ENCODE results near the gene ZNF132.

ZNF132 gene

DNA sequence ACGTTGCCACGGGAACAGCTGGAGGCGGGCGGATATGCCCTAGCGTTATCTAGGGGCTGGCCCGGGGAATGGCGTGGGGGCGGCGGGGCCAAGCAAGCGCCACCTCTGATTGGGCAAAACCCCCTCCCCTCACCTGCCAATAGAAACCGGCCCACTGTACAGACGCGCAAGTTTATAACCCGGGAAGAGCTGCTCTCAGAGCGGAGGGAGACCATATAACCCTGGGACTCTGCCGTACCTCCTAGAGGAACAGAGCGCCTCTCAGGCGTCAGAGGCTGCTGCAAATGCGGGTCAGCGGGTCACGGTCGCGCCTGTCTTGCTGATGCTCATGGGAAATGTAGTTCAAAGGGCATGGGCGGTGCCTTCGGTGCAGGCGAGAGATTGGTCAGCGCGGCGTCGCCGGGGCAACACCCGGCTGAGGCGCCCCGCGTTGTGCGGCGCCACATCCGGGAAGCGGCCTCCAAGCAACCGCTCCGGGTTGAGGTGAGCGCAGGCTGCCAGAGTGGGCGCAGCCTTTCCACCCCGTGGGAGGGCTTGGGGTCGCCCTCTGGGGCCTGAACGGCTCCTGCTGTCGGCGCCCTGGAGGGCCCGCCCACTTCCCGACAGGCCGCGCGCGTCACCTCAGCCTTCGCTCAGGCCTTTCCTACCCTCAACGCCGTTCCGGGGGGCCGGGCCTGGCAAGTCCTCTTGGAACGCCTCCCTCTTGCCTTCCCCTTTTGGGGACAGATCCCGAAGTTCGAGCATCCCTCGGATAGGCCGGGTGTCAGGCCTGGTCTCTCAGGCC is 36.0 kb upstream of the ZNF132 start, which contains the start of gene ZNF446 (continued):
- TF ChIP-seq ZNF555 (tag by site-specific recombination; conservative IDR thresholded peaks at IDR 0.05) (no peak), ZNF830 (tag by site-specific recombination; IDR thresholded peaks at IDR 0.05; ENCODE audit: low read depth) (no peak), ZBTB8A (tag by site-specific recombination; IDR thresholded peaks at IDR 0.05) (peak; percentile 97), ZNF521 (tag by site-specific recombination; IDR thresholded peaks at IDR 0.05) (no peak), ZNF670 (tag by site-specific recombination; IDR thresholded peaks at IDR 0.05; ENCODE audit: low read depth) (no peak), KLF16 (tag by site-specific recombination; IDR thresholded peaks at IDR 0.05) (peak; percentile 84), ZNF311 (tag by site-specific recombination; IDR thresholded peaks at IDR 0.05; ENCODE audit: borderline replicate concordance) (no peak), ZNF585B (tag by site-specific recombination; IDR thresholded peaks at IDR 0.05) (no peak), ZXDB (tag by site-specific recombination; IDR thresholded peaks at IDR 0.05) (peak; percentile 82), ZNF777 (tag by site-specific recombination; IDR thresholded peaks at IDR 0.05; ENCODE audit: borderline replicate concordance) (no peak), ZNF394 (tag by site-specific recombination; IDR thresholded peaks at IDR 0.05; ENCODE audit: borderline replicate concordance) (no peak; the same call in 1 of the 2 replicates), KLF9 (tag by site-specific recombination; IDR thresholded peaks at IDR 0.05; ENCODE audit: low read depth) (peak; percentile 89), ZNF792 (tag by site-specific recombination; IDR thresholded peaks at IDR 0.05) (no peak), ZNF404 (tag by site-specific recombination; IDR thresholded peaks at IDR 0.05) (no peak), OVOL3 (tag by site-specific recombination; IDR thresholded peaks at IDR 0.05) (0 out of 2 replicates have a peak, but pooled peaks have one; percentile 16), SCRT1 (tag by site-specific recombination; IDR thresholded peaks at IDR 0.05; ENCODE audit: borderline replicate concordance) (no peak)
- TF ChIP-seq, protein P1, sequence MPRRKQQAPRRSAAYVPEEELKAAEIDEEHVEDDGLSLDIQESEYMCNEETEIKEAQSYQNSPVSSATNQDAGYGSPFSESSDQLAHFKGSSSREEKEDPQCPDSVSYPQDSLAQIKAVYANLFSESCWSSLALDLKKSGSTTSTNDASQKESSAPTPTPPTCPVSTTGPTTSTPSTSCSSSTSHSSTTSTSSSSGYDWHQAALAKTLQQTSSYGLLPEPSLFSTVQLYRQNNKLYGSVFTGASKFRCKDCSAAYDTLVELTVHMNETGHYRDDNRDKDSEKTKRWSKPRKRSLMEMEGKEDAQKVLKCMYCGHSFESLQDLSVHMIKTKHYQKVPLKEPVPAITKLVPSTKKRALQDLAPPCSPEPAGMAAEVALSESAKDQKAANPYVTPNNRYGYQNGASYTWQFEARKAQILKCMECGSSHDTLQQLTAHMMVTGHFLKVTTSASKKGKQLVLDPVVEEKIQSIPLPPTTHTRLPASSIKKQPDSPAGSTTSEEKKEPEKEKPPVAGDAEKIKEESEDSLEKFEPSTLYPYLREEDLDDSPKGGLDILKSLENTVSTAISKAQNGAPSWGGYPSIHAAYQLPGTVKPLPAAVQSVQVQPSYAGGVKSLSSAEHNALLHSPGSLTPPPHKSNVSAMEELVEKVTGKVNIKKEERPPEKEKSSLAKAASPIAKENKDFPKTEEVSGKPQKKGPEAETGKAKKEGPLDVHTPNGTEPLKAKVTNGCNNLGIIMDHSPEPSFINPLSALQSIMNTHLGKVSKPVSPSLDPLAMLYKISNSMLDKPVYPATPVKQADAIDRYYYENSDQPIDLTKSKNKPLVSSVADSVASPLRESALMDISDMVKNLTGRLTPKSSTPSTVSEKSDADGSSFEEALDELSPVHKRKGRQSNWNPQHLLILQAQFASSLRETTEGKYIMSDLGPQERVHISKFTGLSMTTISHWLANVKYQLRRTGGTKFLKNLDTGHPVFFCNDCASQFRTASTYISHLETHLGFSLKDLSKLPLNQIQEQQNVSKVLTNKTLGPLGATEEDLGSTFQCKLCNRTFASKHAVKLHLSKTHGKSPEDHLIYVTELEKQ (tag by site-specific recombination; IDR thresholded peaks at IDR 0.05; ENCODE audit: borderline replicate concordance), result no peak
- TF ChIP-seq, protein P2, sequence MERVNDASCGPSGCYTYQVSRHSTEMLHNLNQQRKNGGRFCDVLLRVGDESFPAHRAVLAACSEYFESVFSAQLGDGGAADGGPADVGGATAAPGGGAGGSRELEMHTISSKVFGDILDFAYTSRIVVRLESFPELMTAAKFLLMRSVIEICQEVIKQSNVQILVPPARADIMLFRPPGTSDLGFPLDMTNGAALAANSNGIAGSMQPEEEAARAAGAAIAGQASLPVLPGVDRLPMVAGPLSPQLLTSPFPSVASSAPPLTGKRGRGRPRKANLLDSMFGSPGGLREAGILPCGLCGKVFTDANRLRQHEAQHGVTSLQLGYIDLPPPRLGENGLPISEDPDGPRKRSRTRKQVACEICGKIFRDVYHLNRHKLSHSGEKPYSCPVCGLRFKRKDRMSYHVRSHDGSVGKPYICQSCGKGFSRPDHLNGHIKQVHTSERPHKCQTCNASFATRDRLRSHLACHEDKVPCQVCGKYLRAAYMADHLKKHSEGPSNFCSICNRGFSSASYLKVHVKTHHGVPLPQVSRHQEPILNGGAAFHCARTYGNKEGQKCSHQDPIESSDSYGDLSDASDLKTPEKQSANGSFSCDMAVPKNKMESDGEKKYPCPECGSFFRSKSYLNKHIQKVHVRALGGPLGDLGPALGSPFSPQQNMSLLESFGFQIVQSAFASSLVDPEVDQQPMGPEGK (tag by site-specific recombination; IDR thresholded peaks at IDR 0.05), result peak; percentile 76
- TF ChIP-seq, protein P3, sequence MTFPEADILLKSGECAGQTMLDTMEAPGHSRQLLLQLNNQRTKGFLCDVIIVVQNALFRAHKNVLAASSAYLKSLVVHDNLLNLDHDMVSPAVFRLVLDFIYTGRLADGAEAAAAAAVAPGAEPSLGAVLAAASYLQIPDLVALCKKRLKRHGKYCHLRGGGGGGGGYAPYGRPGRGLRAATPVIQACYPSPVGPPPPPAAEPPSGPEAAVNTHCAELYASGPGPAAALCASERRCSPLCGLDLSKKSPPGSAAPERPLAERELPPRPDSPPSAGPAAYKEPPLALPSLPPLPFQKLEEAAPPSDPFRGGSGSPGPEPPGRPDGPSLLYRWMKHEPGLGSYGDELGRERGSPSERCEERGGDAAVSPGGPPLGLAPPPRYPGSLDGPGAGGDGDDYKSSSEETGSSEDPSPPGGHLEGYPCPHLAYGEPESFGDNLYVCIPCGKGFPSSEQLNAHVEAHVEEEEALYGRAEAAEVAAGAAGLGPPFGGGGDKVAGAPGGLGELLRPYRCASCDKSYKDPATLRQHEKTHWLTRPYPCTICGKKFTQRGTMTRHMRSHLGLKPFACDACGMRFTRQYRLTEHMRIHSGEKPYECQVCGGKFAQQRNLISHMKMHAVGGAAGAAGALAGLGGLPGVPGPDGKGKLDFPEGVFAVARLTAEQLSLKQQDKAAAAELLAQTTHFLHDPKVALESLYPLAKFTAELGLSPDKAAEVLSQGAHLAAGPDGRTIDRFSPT (tag by site-specific recombination; IDR thresholded peaks at IDR 0.05), result peak; percentile 25; the same call in 1 of the 2 replicates
- TF ChIP-seq, protein P4, sequence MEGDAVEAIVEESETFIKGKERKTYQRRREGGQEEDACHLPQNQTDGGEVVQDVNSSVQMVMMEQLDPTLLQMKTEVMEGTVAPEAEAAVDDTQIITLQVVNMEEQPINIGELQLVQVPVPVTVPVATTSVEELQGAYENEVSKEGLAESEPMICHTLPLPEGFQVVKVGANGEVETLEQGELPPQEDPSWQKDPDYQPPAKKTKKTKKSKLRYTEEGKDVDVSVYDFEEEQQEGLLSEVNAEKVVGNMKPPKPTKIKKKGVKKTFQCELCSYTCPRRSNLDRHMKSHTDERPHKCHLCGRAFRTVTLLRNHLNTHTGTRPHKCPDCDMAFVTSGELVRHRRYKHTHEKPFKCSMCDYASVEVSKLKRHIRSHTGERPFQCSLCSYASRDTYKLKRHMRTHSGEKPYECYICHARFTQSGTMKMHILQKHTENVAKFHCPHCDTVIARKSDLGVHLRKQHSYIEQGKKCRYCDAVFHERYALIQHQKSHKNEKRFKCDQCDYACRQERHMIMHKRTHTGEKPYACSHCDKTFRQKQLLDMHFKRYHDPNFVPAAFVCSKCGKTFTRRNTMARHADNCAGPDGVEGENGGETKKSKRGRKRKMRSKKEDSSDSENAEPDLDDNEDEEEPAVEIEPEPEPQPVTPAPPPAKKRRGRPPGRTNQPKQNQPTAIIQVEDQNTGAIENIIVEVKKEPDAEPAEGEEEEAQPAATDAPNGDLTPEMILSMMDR (tag by site-specific recombination; IDR thresholded peaks at IDR 0.05), result peak; percentile 80
- TF ChIP-seq, protein P5, sequence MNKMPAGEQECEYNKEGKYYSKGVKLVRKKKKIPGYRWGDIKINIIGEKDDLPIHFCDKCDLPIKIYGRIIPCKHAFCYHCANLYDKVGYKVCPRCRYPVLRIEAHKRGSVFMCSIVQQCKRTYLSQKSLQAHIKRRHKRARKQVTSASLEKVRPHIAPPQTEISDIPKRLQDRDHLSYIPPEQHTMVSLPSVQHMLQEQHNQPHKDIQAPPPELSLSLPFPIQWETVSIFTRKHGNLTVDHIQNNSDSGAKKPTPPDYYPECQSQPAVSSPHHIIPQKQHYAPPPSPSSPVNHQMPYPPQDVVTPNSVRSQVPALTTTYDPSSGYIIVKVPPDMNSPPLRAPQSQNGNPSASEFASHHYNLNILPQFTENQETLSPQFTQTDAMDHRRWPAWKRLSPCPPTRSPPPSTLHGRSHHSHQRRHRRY (tag by site-specific recombination; IDR thresholded peaks at IDR 0.05), result 0 out of 2 replicates have a peak, but pooled peaks have one; percentile 13
- TF ChIP-seq, protein P6, sequence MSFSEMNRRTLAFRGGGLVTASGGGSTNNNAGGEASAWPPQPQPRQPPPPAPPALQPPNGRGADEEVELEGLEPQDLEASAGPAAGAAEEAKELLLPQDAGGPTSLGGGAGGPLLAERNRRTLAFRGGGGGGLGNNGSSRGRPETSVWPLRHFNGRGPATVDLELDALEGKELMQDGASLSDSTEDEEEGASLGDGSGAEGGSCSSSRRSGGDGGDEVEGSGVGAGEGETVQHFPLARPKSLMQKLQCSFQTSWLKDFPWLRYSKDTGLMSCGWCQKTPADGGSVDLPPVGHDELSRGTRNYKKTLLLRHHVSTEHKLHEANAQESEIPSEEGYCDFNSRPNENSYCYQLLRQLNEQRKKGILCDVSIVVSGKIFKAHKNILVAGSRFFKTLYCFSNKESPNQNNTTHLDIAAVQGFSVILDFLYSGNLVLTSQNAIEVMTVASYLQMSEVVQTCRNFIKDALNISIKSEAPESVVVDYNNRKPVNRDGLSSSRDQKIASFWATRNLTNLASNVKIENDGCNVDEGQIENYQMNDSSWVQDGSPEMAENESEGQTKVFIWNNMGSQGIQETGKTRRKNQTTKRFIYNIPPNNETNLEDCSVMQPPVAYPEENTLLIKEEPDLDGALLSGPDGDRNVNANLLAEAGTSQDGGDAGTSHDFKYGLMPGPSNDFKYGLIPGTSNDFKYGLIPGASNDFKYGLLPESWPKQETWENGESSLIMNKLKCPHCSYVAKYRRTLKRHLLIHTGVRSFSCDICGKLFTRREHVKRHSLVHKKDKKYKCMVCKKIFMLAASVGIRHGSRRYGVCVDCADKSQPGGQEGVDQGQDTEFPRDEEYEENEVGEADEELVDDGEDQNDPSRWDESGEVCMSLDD (tag by site-specific recombination; IDR thresholded peaks at IDR 0.05), result peak; percentile 75; the same call in 1 of the 2 replicates
- TF ChIP-seq, protein P7, sequence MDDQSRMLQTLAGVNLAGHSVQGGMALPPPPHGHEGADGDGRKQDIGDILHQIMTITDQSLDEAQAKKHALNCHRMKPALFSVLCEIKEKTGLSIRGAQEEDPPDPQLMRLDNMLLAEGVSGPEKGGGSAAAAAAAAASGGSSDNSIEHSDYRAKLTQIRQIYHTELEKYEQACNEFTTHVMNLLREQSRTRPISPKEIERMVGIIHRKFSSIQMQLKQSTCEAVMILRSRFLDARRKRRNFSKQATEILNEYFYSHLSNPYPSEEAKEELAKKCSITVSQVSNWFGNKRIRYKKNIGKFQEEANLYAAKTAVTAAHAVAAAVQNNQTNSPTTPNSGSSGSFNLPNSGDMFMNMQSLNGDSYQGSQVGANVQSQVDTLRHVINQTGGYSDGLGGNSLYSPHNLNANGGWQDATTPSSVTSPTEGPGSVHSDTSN (CRISPR knock-in tag; IDR thresholded peaks at IDR 0.05), result 0 out of 2 replicates have a peak, but pooled peaks have one; percentile 12
